ENCODE data around the gene CACNG8.

Gene CACNG8

GRCh38 chr19:53958823-53959757 lies 3.6 kb upstream of the CACNG8 start:
- no peak for TF ChIP-seq ARNTL (CRISPR knock-in tag; IDR thresholded peaks at IDR 0.05; ENCODE audit: borderline replicate concordance, low read depth)
- ATAC-seq: no peak

- TF ChIP-seq, protein P1, sequence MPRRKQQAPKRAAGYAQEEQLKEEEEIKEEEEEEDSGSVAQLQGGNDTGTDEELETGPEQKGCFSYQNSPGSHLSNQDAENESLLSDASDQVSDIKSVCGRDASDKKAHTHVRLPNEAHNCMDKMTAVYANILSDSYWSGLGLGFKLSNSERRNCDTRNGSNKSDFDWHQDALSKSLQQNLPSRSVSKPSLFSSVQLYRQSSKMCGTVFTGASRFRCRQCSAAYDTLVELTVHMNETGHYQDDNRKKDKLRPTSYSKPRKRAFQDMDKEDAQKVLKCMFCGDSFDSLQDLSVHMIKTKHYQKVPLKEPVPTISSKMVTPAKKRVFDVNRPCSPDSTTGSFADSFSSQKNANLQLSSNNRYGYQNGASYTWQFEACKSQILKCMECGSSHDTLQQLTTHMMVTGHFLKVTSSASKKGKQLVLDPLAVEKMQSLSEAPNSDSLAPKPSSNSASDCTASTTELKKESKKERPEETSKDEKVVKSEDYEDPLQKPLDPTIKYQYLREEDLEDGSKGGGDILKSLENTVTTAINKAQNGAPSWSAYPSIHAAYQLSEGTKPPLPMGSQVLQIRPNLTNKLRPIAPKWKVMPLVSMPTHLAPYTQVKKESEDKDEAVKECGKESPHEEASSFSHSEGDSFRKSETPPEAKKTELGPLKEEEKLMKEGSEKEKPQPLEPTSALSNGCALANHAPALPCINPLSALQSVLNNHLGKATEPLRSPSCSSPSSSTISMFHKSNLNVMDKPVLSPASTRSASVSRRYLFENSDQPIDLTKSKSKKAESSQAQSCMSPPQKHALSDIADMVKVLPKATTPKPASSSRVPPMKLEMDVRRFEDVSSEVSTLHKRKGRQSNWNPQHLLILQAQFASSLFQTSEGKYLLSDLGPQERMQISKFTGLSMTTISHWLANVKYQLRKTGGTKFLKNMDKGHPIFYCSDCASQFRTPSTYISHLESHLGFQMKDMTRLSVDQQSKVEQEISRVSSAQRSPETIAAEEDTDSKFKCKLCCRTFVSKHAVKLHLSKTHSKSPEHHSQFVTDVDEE (CRISPR knock-in tag; IDR thresholded peaks at IDR 0.05): no peak
- no peak for TF ChIP-seq SNAI2 (CRISPR knock-in tag; IDR thresholded peaks at IDR 0.05)
- TF ChIP-seq GLIS3 (CRISPR knock-in tag; IDR thresholded peaks at IDR 0.05): no peak
- TF ChIP-seq ZFP30 (CRISPR knock-in tag; IDR thresholded peaks at IDR 0.05): no peak
Observed at GRCh38 chr19:53960187-53960586, 2.5 kb upstream of the CACNG8 start.

DNA sequence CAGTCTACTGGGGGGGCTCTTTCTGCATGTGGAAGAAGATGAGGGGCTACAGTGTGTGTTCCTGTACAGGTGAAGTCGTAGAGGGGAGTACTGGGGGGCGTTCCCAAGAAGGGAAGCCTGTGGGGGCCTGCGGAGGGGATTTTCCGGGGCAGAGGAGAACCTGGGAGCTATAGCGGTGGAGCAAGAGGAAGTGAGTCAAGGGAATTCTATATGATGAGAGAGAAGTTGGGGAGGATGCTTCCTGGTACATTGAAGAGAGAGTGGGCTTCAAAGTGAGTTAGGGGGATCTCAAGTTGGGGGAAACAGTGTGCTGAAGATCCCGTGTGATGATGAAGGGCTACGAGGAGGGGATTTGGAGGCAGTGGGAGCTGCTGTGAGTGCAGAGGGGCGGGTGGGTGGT lies 1.9 kb upstream of the CACNG8 start:
- no peak for TF ChIP-seq ZFP3 (CRISPR knock-in tag; IDR thresholded peaks at IDR 0.05)
- TF ChIP-seq, protein P2, sequence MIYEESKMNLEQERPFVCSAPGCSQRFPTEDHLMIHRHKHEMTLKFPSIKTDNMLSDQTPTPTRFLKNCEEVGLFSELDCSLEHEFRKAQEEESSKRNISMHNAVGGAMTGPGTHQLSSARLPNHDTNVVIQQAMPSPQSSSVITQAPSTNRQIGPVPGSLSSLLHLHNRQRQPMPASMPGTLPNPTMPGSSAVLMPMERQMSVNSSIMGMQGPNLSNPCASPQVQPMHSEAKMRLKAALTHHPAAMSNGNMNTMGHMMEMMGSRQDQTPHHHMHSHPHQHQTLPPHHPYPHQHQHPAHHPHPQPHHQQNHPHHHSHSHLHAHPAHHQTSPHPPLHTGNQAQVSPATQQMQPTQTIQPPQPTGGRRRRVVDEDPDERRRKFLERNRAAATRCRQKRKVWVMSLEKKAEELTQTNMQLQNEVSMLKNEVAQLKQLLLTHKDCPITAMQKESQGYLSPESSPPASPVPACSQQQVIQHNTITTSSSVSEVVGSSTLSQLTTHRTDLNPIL (CRISPR knock-in tag; IDR thresholded peaks at IDR 0.05; ENCODE audit: low read depth): no peak
- TF ChIP-seq ISL1 (CRISPR knock-in tag; IDR thresholded peaks at IDR 0.05): no peak
- TF ChIP-seq, protein P1 (CRISPR knock-in tag; IDR thresholded peaks at IDR 0.05): no peak
- no peak for TF ChIP-seq ESRRG (CRISPR knock-in tag; IDR thresholded peaks at IDR 0.05)
- TF ChIP-seq POU6F1 (CRISPR knock-in tag; IDR thresholded peaks at IDR 0.05; ENCODE audit: borderline replicate concordance, low read depth): no peak
- ATAC-seq: no peak

More at GRCh38 chr19:53960187-53960586, 2.5 kb upstream of the CACNG8 start:
- no peak for ATAC-seq

- peak; percentile 90 for ATAC-seq
- TF ChIP-seq ZFP3 (CRISPR knock-in tag; IDR thresholded peaks at IDR 0.05): peak; percentile 77; the same call in 1 of the 2 replicates
- TF ChIP-seq PPARA (CRISPR knock-in tag; IDR thresholded peaks at IDR 0.05; ENCODE audit: borderline replicate concordance): no peak
- TF ChIP-seq, protein P3, sequence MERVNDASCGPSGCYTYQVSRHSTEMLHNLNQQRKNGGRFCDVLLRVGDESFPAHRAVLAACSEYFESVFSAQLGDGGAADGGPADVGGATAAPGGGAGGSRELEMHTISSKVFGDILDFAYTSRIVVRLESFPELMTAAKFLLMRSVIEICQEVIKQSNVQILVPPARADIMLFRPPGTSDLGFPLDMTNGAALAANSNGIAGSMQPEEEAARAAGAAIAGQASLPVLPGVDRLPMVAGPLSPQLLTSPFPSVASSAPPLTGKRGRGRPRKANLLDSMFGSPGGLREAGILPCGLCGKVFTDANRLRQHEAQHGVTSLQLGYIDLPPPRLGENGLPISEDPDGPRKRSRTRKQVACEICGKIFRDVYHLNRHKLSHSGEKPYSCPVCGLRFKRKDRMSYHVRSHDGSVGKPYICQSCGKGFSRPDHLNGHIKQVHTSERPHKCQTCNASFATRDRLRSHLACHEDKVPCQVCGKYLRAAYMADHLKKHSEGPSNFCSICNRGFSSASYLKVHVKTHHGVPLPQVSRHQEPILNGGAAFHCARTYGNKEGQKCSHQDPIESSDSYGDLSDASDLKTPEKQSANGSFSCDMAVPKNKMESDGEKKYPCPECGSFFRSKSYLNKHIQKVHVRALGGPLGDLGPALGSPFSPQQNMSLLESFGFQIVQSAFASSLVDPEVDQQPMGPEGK (CRISPR knock-in tag; IDR thresholded peaks at IDR 0.05; ENCODE audit: borderline replicate concordance): peak; percentile 27; the same call in 1 of the 2 replicates
- TF ChIP-seq ISL1 (CRISPR knock-in tag; IDR thresholded peaks at IDR 0.05): no peak
Observed at GRCh38 chr19:53961523-53962356, 997 bp upstream of the CACNG8 start.

All from SK-N-SH treated with all-trans-retinoic acid at 6 μM for 48 hours (cell line).